KBM-7 (cell line): ENCODE data around the gene DCPS.
A peak's percentile ranks its signal among the peaks of the same experiment; 100 is the strongest.
"Not testable (repeated sequence)": the region's sequence is repeated elsewhere in the genome, so short reads cannot be mapped to it uniquely, and the experiment has no call there.

ENCODE experiments used
- DNase-seq: peaks from one replicate; pipeline ENCODE4 v3.0.0-alpha.2; 2015
- in situ Hi-C: fragments of 300-500 bp; cut with MboI; formaldehyde crosslinking; loops from 2 replicates; pipeline ENCODE4 v1.14.3; 2020; ENCODE audit warnings: low sequenced_read_pairs, low pct_unique_long_range_greater_than_20kb, mixed read lengths

Gene DCPS

GRCh38 chr11:126391970-126392632 lies 88.2 kb downstream of the DCPS start:
- in situ Hi-C loops, result no loop called here
- DNase-seq, result peak; percentile 73

GRCh38 chr11:126392633-126393013 lies 88.8 kb downstream of the DCPS start:
- in situ Hi-C loops, result no loop called here
- peak; percentile 99 for DNase-seq

- no peak for DNase-seq
- in situ Hi-C loops, result no loop called here
Observed at GRCh38 chr11:126393143-126393542, 89.3 kb downstream of the DCPS start.

- DNase-seq, result no peak
- in situ Hi-C loops, result no loop called here
Observed at GRCh38 chr11:126394036-126394435, 90.2 kb downstream of the DCPS start.

GRCh38 chr11:126394634-126395072 lies 90.8 kb downstream of the DCPS start:
- in situ Hi-C loops, DNase-seq: not testable (repeated sequence)
